NK-92 (cell line): ENCODE measurements around the gene ZNF560.

Source experiments
- DNase-seq: peaks from one replicate; lab custom pipeline; 2025; ENCODE audit not compliant: unreplicated experiment; lab: John Stamatoyannopoulos, UW

ZNF560 gene

GRCh38 chr19:9436358-9436757, 62.1 kb downstream of the ZNF560 start:
- no peak for DNase-seq

GRCh38 chr19:9435279-9436268, 62.8 kb downstream of the ZNF560 start, which contains the start of gene ZNF266:
Gene ZNF266, minus strand, starts transcription at chr19:9435573. Its CDS starts 15,484 bp downstream, at chr19:9420089.
- peak; percentile 32 for DNase-seq

- DNase-seq = no peak
Measured at GRCh38 chr19:9431475-9431874, 66.9 kb downstream of the ZNF560 start.

- DNase-seq = no peak
Measured at GRCh38 chr19:9430444-9430843, 68.0 kb downstream of the ZNF560 start.

GRCh38 chr19:9427941-9428340, 70.5 kb downstream of the ZNF560 start:
- no peak for DNase-seq
